NCI-H2196 treated with DMSO at 0.1 percent for 48 hours (cell line): Measurements from ENCODE around the gene ZFP36.
"Not testable (repeated sequence)": the region's sequence is repeated elsewhere in the genome, so short reads cannot be mapped to it uniquely, and the experiment has no call there.

Experiments used
- DNase-seq: peaks from one replicate; lab custom pipeline; 2025; ENCODE audit not compliant: unreplicated experiment; lab: John Stamatoyannopoulos, UW

ZFP36 gene

GRCh38 chr19:39438270-39438934 is 31.8 kb downstream of the ZFP36 start:
- DNase-seq = no peak

- DNase-seq = no peak
Observed at GRCh38 chr19:39444598-39445195, 38.0 kb downstream of the ZFP36 start.

GRCh38 chr19:39445196-39446111 is 38.8 kb downstream of the ZFP36 start, which contains the start of gene SUPT5H:
Gene SUPT5H, plus strand, starts transcription at chr19:39445582. Its CDS starts 309 bp downstream, at chr19:39445891.
- DNase-seq = peak; percentile 94

GRCh38 chr19:39446365-39447084 is 39.9 kb downstream of the ZFP36 start:
- DNase-seq = no peak

- no peak for DNase-seq
Observed at GRCh38 chr19:39448271-39448670, 41.6 kb downstream of the ZFP36 start.

GRCh38 chr19:39449116-39449797 is 42.6 kb downstream of the ZFP36 start:
- DNase-seq = no peak

- not testable (repeated sequence) for DNase-seq
Observed at GRCh38 chr19:39451257-39451656, 44.6 kb downstream of the ZFP36 start.
